Subcutaneous abdominal adipose tissue (tissue), 5 donors: Measurements from ENCODE around the gene POU6F2.

Experiments used
- H3K27ac ChIP-seq: one replicate; pipeline ENCODE4 v1.7.0; 2013; ENCODE audit warnings: low read depth, mild to moderate bottlenecking, inconsistent platforms, low read length, moderate library complexity
- H3K27me3 ChIP-seq, 5 donors: one replicate each; pipeline ENCODE4 v1.7.0; 2013; ENCODE audit warnings: low read length in 5 of 5, inconsistent platforms in 1 of 5; ENCODE audit not compliant: control insufficient read depth in 5 of 5, insufficient read depth in 4 of 5
- H3K36me3 ChIP-seq, 5 donors: one replicate each; pipeline ENCODE4 v1.7.0; 2013; ENCODE audit warnings: low read length in 5 of 5; ENCODE audit not compliant: control insufficient read depth in 5 of 5, insufficient read depth in 5 of 5
- H3K4me1 ChIP-seq, 5 donors: one replicate each; pipeline ENCODE4 v1.7.0; 2013; ENCODE audit warnings: low read length in 5 of 5, mild to moderate bottlenecking in 3 of 5, moderate library complexity in 1 of 5; ENCODE audit not compliant: control insufficient read depth in 5 of 5, insufficient read depth in 5 of 5
- H3K4me3 ChIP-seq, 5 donors: one replicate each; pipeline ENCODE4 v1.7.0; 2013; ENCODE audit warnings: low read length in 5 of 5, low read depth in 1 of 5
- H3K9ac ChIP-seq, 5 donors: one replicate each; pipeline ENCODE4 v1.7.0; 2013; ENCODE audit warnings: low read length in 5 of 5, mild to moderate bottlenecking in 4 of 5, moderate library complexity in 3 of 5
- H3K9me3 ChIP-seq, 5 donors: one replicate each; pipeline ENCODE4 v1.7.0; 2013; ENCODE audit warnings: low read length in 5 of 5; ENCODE audit not compliant: control insufficient read depth in 5 of 5
- donor health status: healthy.
- donor health status: healthy.
- donor health status: healthy.
- donor health status: healthy.
- donor health status: healthy.

POU6F2 gene

DNA sequence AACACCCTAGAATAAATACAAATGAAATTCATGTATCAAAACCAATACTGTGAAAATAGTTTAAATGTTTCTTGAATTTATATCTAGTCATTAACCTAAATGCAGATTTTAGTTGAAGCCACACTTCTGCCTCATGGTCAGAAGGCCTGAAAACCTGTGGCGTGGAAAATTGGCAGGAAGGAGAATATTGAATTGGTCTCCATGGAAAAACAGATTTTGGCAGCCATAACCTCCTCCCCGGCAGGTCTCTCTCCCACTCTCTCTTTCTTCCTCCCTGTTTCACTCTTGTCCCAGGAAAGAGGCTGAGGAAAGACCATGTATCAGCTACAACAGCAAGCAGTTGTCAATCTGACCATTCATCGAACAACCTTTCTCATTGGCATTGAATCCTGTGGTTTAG, 427.9 kb downstream of the POU6F2 start:
- Histone ChIP-seq H3K36me3 (no peaks in the 10 kb centered on the region), H3K4me1 (peaks cover 0 to 8% (median 0%) of the 10 kb centered on the region in 5 donors), H3K9me3 (no peaks in the 10 kb centered on the region), H3K9ac (no peak overlapping the region), H3K27me3 (peaks cover 0 to 2% (median 0%) of the 10 kb centered on the region in 5 donors), H3K27ac (no peak overlapping the region), H3K4me3 (no peak overlapping the region)

DNA sequence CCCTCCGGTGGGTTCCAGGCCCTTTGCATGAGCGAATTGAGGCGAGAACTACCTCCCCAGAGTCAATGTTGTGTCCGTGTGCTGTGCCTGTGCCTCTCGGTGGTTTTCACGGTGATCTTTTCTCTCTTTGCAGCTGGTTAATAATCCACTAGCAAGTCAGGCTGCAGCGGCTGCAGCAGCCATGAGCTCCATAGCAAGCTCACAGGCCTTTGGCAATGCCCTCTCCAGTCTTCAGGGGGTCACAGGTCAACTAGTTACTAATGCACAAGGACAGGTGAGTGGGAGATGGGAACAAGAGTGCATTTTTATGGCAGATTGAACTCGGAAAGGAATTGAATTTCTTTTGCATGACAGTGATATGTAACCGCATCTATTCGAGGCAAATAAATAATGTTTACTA, 428.8 kb downstream of the POU6F2 start:
- Histone ChIP-seq H3K27ac (no peak overlapping the region), H3K4me3 (no peak overlapping the region), H3K4me1 (peaks cover 0 to 8% (median 0%) of the 10 kb centered on the region in 5 donors)

GRCh38 chr7:39407137-39407536, 429.4 kb downstream of the POU6F2 start:
- no peaks in the 10 kb centered on the region for H3K9me3 ChIP-seq
- H3K9ac ChIP-seq: no peak overlapping the region
- H3K36me3 ChIP-seq: no peaks in the 10 kb centered on the region
- peaks cover 0 to 8% (median 0%) of the 10 kb centered on the region in 5 donors for H3K4me1 ChIP-seq
- peaks cover 0 to 2% (median 0%) of the 10 kb centered on the region in 5 donors for H3K27me3 ChIP-seq
- H3K27ac ChIP-seq: no peak overlapping the region
- H3K4me3 ChIP-seq: no peak overlapping the region

More for the DNA sequence above, 428.8 kb downstream of the POU6F2 start:
- no peak overlapping the region for H3K9ac ChIP-seq
- no peaks in the 10 kb centered on the region for H3K36me3 ChIP-seq
- H3K9me3 ChIP-seq: no peaks in the 10 kb centered on the region
- peaks cover 0 to 2% (median 0%) of the 10 kb centered on the region in 5 donors for H3K27me3 ChIP-seq

GRCh38 chr7:39407723-39408122, 430.0 kb downstream of the POU6F2 start:
- Histone ChIP-seq H3K27ac (no peak overlapping the region), H3K4me1 (peaks cover 0 to 8% (median 0%) of the 10 kb centered on the region in 5 donors), H3K9me3 (no peaks in the 10 kb centered on the region), H3K36me3 (no peaks in the 10 kb centered on the region), H3K4me3 (no peak overlapping the region), H3K9ac (no peak overlapping the region), H3K27me3 (peaks cover 0 to 2% (median 0%) of the 10 kb centered on the region in 5 donors)

DNA sequence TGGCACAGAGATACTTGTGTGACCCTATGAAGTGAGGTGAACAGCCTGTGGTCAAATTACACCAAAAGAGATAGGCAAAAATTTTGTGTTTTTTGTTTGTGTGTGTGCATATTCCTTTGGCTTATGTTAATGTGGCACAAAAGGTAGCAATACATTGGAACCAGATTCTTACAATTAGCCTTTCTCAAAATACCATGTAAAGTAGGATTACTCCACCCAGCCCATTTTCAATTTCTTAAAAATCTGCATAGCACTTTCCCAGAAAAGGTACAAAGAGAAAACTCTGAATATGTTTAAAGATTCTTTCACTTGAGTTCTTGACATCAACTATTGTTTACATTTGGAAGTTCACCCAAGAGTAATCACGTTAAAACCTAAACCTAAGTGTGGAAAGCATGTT, 431.2 kb downstream of the POU6F2 start:
- Histone ChIP-seq H3K9me3 (no peaks in the 10 kb centered on the region), H3K4me1 (peaks cover 0 to 12% (median 4%) of the 10 kb centered on the region in 5 donors), H3K27ac (no peak overlapping the region), H3K4me3 (no peak overlapping the region), H3K27me3 (no peaks in the 10 kb centered on the region), H3K36me3 (no peaks in the 10 kb centered on the region), H3K9ac (no peak overlapping the region)

GRCh38 chr7:39410582-39410981, 432.9 kb downstream of the POU6F2 start:
- no peak overlapping the region for H3K27ac ChIP-seq
- H3K9ac ChIP-seq: no peak overlapping the region
- peaks cover 0 to 20% (median 14%) of the 10 kb centered on the region in 5 donors for H3K4me1 ChIP-seq

GRCh38 chr7:39413636-39414223, 436.0 kb downstream of the POU6F2 start:
- H3K4me3 ChIP-seq: peak overlapping the region; percentile 70 to 89 (median 82)
- no peaks in the 10 kb centered on the region for H3K27me3 ChIP-seq
- no peak overlapping the region for H3K27ac ChIP-seq
- H3K36me3 ChIP-seq: no peaks in the 10 kb centered on the region
- peaks cover 0 to 16% (median 14%) of the 10 kb centered on the region in 5 donors for H3K4me1 ChIP-seq
- no peaks in the 10 kb centered on the region for H3K9me3 ChIP-seq
- peak overlapping the region in 4 of 5 donors; percentile 40 to 66 (median 59) for H3K9ac ChIP-seq

More at GRCh38 chr7:39410582-39410981, 432.9 kb downstream of the POU6F2 start:
- no peaks in the 10 kb centered on the region for H3K36me3 ChIP-seq
- H3K27me3 ChIP-seq: no peaks in the 10 kb centered on the region
- no peak overlapping the region for H3K4me3 ChIP-seq
- no peaks in the 10 kb centered on the region for H3K9me3 ChIP-seq

DNA sequence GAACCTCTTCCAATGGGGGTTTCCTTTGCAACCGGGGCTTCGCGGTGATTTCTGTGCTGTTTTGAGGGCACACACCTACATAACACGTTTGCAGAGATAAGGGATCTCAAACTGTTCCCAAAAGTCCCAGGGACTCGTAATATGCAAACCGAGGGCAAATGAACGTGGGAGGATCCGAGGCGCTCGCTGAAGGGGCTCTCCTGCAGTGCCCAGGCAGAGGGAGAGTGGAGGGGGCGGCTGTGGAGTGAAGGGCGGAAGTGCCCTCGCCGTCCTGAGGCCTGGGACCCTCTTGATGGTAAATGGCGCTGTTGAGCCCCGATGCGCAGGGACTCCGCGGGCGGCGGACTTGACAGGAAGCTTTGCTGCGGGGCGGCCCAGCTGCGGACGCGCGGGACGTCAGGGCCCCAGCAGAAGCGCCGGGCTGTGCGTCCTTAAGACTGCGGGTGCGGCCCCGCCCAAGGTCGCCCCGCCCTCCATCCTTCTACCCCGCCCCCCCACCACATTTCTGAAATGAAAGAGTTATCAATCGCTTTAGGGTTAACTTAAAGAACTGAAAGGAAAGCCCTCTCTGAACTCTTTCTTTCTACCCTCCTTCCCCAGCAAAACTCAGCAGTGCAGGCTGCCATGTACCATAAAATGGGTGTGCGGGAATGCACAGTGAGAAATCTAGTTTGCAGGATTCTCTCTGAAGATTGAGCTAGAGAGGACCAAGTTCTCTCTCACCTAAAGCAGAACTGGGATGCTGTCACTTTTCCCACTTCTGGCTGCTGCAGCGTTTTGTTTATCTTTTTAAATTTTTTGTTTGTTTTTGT, 436.7 kb downstream of the POU6F2 start:
- Histone ChIP-seq H3K4me3 (peak overlapping the region; percentile 70 to 89 (median 82)), H3K36me3 (no peaks in the 10 kb centered on the region), H3K27me3 (no peaks in the 10 kb centered on the region), H3K27ac (no peak overlapping the region), H3K9me3 (no peaks in the 10 kb centered on the region), H3K4me1 (peaks cover 0 to 14% (median 14%) of the 10 kb centered on the region in 5 donors), H3K9ac (peak overlapping the region in 4 of 5 donors; percentile 40 to 66 (median 59))

- no peaks in the 10 kb centered on the region for H3K36me3 ChIP-seq
Observed at GRCh38 chr7:39415091-39415787, 437.5 kb downstream of the POU6F2 start.

More at GRCh38 chr7:39415091-39415787, 437.5 kb downstream of the POU6F2 start:
- Histone ChIP-seq H3K9ac (no peak overlapping the region), H3K27me3 (no peaks in the 10 kb centered on the region), H3K4me1 (peaks cover 0 to 14% (median 12%) of the 10 kb centered on the region in 5 donors), H3K27ac (no peak overlapping the region), H3K9me3 (no peaks in the 10 kb centered on the region), H3K4me3 (no peak overlapping the region)
